Retinal pigment epithelial cell (primary cell): ENCODE results near the gene DEFB113.
"Not testable (repeated sequence)": the region's sequence is repeated elsewhere in the genome, so short reads cannot be mapped to it uniquely, and the experiment has no call there.

Experiments
- DNase-seq: peaks from one replicate; pipeline ENCODE4 v3.0.0-alpha.2; 2010; ENCODE audit warnings: low read depth
- H3K4me3 ChIP-seq: 2 replicates; pipeline ENCODE4 v1.5.1; 2011; ENCODE audit warnings: mild to moderate bottlenecking, low read length, control low read depth, moderate library complexity
- CTCF ChIP-seq: conservative IDR thresholded peaks from 2 replicates; pipeline ENCODE4 v1.5.1; 2011; ENCODE audit warnings: low read depth, low read length, control low read depth, inconsistent platforms

The DEFB113 gene

GRCh38 chr6:49958180-49958579 is 11.2 kb downstream of the DEFB113 start:
- no peak for DNase-seq
- TF ChIP-seq CTCF: no peak
- no peak overlapping the region for H3K4me3 ChIP-seq

GRCh38 chr6:49955847-49956246 is 13.6 kb downstream of the DEFB113 start:
- TF ChIP-seq CTCF: no peak
- DNase-seq: no peak
- H3K4me3 ChIP-seq: no peak overlapping the region

GRCh38 chr6:49951926-49952325 is 17.5 kb downstream of the DEFB113 start:
- no peak for DNase-seq
- TF ChIP-seq CTCF: no peak
- no peak overlapping the region for H3K4me3 ChIP-seq

- no peak overlapping the region for H3K4me3 ChIP-seq
- TF ChIP-seq CTCF: no peak
- DNase-seq: no peak
Observed at GRCh38 chr6:49950415-49950751, 19.0 kb downstream of the DEFB113 start.

- no peak overlapping the region for H3K4me3 ChIP-seq
- DNase-seq: no peak
- TF ChIP-seq CTCF: no peak
Observed at GRCh38 chr6:49949062-49949461, 20.4 kb downstream of the DEFB113 start.

- TF ChIP-seq CTCF: no peak
- no peak overlapping the region for H3K4me3 ChIP-seq
- no peak for DNase-seq
Observed at GRCh38 chr6:49946835-49947234, 22.6 kb downstream of the DEFB113 start.

GRCh38 chr6:49944068-49944467 is 25.4 kb downstream of the DEFB113 start:
- not testable (repeated sequence) for DNase-seq, H3K4me3 ChIP-seq

GRCh38 chr6:49939993-49940498 is 29.4 kb downstream of the DEFB113 start:
- no peak for DNase-seq
- H3K4me3 ChIP-seq: no peak overlapping the region
- TF ChIP-seq CTCF: no peak
